Activated CD4-positive, alpha-beta T cell treated with anti-CD3 and anti-CD28 coated beads, Interleukin-2, Interleukin-4, amounts not matched to agents 100 ng/mL and 50 ng/mL, durations not matched to agents 16 hours and 8 hours (primary cell): Measurements from ENCODE around the gene CCDC138.

ENCODE experiments used
- DNase-seq: peaks from one replicate; pipeline ENCODE4 v3.0.0-alpha.2; 2020; ENCODE audit warnings: low spot score

Gene CCDC138

DNA sequence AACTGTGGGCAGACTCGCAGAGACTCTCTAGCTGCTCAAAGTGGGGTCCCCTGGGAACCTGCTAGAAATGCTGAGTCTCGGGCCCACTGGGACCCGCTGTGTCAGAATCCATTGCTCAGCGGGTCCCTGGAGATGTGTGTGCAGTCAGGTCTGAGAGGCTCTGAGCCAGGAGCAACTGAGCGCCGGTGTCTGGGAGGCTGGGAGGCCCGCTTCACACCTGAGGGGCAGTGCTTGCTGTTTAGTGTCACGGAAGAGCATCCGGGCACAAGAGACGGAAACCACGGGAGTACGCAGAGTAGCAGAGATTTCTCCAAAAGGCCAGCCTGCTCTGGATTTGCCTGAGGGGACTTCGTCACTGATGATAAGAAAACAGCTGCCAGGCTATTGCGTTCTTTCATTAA, 132.4 kb downstream of the CCDC138 start:
- DNase-seq = no peak

DNA sequence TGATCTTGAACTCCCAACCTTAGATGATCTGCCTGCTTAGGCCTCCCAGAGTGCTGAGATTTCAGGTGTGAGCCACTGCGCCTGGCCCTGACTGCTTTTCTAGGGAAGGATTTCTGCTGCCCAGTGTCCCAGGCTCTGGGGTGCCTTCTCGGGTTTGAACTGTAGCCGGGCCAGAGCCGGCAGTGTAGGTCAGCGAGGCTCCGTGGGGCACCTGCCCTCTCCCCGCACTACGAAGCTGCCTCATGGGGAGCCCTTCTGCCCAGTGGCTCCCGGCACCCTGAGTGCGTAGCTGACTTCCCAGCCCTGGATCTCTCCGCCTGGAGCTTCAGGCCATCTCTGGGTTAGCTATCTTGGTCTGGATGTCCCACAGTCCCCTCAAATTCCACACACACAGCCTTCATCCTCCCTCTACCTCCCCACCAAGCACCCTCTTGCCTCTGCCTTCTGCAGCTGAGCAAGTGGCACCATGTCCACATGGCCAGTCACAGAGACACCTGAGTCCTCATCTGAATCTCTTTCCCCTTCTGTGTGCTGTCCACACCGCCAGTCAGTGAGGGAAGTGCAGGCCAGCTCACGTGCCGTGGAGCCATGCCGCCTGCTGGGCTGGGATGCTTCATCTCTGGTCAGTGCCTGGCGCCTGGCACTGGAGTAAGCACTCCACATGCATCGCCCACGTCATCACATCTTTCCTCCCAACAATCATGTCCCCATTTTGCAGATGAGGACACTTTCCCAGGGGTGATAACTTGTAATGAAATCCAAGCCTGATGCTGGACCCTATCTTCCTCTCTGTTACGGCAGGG, 133.2 kb downstream of the CCDC138 start:
- no peak for DNase-seq

DNA sequence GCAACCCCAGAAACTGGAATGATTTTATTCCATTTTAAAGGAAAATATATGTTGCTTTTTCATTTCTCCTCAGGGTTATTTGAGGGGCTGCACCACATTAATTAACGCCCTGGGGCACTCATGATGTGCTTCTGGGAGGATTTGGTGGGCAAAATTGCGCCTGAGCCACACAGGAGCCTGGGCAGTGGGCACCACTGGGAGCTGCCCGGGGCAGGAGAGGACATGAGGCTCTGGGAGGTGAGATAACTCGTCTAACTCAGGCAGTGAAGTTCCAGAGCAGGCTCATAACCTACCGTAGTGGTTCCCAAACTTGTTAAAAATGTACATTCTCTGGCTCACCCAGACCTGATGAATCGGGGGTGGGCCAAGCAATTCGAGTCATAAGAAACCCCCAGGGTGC, 134.1 kb downstream of the CCDC138 start:
- DNase-seq = no peak

DNA sequence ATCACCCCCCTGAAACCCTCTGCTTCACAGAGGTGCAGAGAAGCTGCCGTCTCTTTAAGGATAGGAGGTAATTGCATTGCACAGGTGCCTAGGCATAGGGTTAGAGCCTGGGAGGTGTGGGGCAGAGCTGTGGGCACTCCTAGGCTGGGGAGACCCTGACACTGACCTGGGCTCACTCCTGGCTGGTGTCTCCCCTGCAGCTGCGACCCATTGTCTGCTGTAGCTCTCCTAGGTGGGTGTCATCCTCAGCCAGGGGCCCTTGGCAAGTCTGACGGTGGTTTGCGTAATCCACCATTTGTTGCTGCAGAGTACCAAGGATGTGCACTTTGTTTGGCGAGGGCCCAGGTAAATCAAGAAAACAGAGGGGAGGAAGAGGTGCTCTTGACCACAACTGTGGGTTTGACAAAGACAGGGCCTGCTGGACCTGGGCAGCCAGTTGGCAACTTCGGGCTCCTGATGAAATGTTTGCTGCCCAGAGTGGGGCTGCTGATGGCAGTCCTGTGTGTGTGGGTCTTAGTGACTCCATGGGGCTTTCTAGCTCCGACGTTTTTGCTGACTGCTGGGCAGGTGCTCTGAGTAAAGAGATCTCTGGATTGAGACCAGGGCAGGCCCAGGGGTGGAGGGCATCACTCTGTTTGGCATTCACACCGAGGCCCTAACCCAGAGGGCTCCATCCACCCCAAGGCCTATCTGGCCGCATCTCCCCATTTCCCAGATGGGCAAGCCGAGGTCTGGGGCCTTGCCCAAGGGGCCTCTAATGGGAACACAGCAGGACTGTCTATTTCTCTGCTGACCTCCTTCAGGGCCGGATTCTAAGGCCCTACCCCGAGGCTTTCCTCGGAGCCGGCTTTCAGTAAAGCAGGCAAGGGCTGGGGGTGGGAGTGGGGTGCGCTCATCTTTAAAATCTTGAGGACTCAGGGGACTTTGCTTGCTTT, 134.8 kb downstream of the CCDC138 start:
- DNase-seq = no peak

DNA sequence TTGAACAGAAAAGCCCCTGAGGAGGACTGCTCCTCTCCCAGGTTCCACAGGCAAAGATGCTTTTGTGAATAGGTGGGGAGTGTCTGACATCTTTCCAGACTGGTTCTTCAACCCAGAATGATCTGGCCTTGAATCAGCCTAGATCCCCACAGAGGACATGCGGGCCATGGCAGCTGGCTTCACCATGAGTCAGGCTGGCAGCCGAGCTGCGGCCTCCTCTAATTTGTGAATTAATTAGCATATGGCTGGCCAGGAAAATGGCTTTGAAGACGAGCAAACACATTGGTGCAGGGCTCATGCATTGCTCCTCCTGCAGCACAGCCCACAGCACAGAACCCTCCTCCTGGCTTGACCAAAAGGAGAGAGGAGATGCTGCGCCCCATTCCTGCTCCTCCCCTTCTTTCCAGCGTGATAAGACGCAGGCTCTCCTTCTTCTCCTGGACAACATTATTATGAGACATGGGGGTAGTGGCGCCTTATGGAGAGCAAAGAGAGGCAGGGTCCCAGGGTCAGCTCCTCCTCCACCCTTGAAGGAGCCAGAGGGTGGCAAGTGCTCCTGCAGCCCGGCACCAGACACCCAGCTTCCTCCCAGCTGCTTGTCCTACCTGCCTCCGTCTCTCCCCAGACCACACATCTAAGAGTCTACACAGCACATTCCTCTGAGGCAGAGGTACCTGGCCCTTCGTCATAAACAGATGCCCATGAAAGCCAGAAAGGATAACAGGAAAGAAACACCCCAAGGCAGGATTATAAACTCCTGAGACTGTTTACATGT, 135.8 kb downstream of the CCDC138 start:
- DNase-seq = no peak

DNA sequence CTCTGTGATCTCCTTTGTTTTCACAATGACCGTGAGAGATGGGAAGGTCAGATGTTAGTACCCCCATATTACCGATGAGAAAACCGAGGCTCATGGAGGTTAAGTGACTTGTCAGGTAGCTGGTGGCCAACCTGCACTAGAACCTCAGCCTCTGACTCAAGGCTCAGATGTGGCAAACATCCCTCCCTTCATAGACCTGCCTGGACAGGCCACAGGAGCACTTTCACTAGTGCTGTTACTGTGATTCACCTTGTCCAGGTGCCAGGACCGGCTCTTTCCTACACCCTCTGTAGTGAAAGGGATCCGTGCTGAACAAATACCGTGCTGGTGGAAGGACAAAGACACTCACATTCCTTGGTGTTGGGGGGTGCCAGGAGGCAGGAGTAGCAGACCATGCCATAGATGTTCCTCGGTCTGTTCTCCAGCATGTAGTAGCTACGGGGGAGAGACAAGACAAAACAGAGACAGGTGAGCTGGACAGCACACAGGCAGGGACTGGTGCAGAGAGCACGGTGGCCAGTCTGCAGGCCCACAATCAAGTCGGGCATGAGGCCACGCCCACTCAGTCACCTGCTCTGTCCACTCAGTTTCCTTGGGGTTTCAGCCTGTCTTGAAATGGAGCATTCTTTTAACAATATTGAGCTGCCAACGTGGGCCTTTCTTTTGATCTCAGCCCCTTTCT, 136.6 kb downstream of the CCDC138 start:
- no peak for DNase-seq

DNA sequence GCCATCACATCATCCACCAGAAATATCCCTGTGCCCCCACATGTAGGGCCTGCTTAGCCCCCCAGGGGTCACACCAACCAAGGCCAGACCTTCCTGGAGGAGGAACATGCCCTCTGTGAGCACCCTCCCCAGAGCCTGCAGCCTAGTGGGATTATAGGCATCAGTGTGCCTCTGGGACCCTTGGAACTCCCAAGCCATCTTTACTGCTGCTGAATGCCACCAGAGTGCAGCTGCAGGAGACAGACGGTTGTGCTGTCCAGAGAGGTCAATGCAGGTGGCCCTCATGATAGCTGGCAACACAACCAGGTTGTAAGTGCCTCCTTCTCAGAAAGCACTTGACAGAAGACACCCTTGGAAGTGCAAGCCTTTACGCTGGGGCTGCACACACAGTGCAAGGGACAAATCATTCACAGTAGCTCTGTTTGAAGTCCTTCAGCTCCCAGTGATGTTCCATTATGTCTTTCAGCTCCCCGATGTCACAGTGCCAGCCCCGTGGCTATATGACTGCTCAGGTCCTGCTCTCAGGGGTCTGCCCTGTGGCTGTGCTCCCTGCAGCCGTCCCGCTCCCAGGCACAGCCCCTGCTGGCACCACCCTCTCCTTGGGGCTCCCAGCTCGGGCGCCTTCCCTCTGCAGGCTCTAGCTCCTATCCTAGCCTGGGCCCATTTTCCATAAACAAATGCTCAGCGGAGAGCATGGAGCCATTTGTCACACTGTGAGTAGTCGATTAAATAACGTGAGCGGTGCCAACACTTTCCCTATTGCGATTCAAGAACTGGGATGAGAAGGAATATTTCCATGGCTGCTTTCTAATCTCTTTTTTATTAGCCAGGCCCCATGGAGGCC, 137.4 kb downstream of the CCDC138 start:
- DNase-seq = no peak

DNA sequence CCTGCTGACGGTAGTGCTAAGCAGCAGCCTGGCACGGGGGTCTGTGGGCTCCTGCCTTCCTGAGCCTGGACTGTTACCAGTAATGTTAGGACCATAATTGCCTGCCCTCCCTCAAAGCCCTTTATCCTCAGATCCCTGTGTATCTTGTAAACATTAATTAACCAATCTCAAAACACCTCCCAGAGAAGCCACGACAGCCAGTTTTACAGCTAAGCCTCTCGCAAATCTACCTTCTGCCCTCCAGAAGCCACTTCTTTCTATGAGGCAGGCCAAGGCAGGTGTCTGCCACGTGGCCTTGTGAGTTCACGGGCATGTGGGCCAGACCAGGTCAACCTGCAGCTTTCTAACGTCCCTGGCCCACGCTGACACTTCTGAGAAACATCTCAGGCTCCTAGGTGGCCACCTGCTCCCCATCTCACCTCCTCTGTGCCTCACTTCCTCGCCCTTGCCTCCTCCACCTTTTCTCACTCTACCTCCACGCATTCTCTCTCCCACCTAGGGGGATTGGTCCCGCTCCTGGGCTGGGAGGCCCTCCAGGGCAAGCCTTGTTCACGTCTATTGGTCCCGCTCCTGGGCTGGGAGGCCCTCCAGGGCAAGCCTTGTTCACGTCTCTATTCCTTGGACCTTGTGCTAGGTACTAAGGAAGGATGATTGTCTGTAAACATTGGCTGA, 138.1 kb downstream of the CCDC138 start:
- no peak for DNase-seq

DNA sequence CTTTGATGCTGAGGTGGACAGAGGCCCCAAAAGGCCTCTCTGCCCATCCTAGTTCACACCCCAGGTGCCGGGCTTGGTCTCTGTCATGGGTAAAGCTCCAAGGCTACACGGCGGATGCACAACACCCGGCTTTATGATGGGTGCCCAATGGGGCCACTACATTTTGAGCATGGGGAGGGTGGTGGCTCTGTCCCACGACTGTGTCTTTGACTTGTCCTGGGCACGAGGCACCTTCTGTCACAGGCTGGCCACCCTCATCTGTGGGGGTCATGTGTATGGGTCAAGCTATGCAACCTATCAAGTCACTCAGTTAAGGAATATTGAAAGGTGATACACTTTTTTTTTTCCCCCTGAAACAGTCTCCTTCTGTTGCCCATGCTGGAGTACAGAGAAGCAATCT, 138.7 kb downstream of the CCDC138 start:
- no peak for DNase-seq

DNA sequence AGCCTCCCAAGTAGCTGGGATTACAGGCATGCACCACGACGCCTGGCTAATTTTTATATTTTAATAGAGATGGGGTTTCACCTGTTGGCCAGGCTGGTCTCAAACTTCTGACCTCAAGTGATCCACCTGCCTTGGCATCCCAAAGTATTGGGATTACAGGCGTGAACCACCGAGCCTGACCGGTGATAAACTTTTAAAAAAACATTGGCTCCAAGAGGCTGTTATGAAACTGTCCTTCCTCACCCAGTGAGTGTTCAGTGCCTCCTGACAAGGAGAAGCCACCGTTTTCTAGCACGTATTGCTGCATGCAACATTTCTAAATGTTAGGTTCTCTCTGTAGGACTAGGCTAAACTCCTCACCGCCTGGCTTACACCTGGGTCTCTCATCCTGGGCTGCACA, 139.2 kb downstream of the CCDC138 start:
- no peak for DNase-seq
